HG02763 (cell line): Measurements from ENCODE around the gene OS9.
"Not testable (repeated sequence)": the region's sequence is repeated elsewhere in the genome, so short reads cannot be mapped to it uniquely, and the experiment has no call there.

Experiments used
- ATAC-seq: cut with Tn5 transposase; IDR thresholded peaks from one replicate; pipeline ENCODE4 v1.9.1; 2021; ENCODE audit warnings: mild to moderate bottlenecking, moderate library complexity; ENCODE audit not compliant: unreplicated experiment

OS9 gene, protein sequence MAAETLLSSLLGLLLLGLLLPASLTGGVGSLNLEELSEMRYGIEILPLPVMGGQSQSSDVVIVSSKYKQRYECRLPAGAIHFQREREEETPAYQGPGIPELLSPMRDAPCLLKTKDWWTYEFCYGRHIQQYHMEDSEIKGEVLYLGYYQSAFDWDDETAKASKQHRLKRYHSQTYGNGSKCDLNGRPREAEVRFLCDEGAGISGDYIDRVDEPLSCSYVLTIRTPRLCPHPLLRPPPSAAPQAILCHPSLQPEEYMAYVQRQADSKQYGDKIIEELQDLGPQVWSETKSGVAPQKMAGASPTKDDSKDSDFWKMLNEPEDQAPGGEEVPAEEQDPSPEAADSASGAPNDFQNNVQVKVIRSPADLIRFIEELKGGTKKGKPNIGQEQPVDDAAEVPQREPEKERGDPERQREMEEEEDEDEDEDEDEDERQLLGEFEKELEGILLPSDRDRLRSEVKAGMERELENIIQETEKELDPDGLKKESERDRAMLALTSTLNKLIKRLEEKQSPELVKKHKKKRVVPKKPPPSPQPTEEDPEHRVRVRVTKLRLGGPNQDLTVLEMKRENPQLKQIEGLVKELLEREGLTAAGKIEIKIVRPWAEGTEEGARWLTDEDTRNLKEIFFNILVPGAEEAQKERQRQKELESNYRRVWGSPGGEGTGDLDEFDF

DNA sequence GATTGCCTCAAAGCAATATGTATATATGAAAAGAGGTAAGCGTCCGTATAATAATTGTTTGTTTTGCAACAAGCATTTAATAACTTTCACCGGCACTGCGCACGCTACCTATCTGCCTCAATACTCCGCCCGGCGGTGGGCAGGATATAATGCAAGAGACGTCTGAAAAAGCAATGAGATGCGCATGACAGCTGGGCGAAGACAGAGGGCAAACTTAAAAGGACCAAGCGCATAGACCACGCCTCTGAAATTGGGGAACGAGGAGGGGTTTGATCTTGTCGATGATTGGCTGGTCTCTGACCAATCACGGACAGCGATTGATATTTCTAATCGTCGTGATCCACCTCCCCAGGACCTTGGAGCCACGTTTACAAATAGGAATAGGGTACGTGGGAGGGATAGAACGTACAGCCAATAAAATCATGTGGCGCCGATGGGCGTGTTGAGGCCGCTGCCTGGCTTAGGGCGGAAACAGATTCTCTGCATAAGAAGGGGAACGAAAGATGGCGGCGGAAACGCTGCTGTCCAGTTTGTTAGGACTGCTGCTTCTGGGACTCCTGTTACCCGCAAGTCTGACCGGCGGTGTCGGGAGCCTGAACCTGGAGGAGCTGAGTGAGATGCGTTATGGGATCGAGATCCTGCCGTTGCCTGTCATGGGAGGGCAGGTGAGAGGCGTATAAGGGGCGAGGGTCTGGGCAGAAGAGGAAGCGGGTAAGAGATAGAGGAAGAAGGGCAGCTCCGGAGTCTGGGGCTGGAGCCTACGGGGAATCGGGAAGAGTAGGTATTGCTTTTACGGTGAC lies at the start of gene OS9:
TSS of gene OS9 (plus strand) at position 474 of the 800 bp plus-strand sequence. CDS start at position 504, 30 bp downstream.
- peak; percentile 97 for ATAC-seq

DNA sequence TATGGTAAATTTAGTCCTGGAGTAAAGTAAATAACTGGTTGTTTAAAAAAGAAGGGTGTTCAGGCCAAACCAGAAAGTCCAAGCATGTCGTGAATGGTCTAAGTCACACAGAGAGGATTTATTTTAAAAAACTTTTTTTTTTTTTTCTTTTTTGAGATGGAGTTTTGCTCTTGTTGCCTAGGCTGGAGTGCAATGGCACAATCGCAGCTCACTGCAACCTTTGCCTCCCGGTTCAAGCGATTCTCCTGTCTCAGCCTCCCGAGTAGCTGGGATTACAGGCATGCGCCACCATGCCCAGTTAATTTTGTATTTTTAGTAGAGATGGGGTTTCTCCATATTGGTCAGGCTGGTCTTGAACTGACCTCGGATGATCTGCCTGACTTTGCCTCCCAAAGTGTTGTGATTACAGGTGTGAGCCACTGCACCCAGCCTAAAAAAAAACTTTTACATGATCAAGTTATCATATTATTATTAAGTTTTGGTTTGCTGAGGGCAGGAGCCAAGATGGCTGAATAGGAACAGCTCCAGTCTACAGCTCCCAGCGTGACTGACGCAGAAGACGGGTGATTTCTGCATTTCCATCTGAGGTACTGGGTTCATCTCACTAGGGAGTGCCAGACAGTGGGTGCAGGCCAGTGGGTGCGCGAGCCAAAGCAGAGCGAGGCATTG lies 47.8 kb upstream of the OS9 start:
- ATAC-seq, result not testable (repeated sequence)

DNA sequence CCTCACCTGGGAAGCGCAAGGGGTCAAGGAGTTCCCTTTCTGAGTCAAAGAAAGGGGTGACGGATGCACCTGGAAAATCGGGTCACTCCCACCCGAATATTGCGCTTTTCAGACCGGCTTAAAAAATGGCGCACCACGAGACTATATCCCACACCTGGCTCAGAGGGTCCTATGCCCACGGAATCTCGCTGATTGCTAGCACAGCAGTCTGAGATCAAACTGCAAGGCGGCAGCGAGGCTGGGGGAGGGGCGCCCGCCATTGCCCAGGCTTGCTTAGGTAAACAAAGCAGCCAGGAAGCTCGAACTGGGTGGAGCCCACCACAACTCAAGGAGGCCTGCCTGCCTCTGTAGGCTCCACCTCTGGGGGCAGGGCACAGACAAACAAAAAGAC lies 47.3 kb upstream of the OS9 start:
- not testable (repeated sequence) for ATAC-seq

DNA sequence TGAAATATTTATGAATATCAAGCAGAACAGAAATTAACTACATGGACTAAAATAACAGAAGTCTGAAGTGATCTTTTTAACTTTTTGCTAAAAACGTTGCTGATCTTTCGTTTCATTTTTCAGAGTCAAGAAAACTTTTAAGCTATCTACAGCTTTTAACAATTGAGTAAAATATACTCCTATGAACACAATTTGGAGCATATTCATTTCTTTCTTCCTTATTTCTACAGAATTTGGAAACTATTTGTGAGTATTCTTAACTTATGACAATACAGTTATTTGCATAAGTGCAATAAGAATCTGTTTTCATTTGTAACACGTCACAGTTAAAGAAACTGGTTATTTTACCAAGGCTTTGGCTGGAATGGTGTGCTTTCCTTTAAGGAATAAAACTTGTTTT lies 39.9 kb upstream of the OS9 start:
- no peak for ATAC-seq

DNA sequence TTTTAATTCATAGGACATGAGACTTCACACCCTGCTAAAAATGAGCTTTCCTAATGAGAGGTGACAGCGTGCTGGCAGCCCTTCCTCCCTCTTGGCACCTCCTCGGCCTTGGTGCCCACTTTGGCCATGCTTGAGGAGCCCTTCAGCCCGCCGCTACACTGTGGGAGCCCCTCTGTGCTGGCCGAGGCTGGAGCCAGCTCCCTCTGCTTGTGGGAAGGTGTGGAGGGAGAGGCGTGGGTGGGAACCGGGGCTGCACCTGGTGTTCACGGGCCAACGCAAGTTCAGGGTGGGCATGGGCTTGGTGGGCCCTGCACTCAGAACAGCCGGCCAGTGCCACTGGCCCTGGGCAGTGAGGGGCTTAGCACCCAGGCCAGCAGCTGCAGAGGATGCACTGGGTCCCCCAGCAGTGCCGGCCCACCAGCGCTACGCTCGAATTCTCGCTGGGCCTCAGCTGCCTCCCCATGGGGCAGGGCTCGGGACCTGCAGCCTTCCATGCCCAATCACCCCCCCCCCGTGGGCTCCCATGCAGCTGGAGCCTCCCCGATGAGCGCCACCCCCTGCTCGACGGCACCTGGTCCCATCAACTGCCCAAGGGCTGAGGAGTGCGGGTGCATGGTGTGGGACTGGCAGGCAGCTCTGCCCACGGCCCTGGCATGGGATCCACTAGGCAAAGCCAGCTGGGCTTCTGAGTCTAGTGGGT lies 38.2 kb upstream of the OS9 start:
- ATAC-seq, result no peak

DNA sequence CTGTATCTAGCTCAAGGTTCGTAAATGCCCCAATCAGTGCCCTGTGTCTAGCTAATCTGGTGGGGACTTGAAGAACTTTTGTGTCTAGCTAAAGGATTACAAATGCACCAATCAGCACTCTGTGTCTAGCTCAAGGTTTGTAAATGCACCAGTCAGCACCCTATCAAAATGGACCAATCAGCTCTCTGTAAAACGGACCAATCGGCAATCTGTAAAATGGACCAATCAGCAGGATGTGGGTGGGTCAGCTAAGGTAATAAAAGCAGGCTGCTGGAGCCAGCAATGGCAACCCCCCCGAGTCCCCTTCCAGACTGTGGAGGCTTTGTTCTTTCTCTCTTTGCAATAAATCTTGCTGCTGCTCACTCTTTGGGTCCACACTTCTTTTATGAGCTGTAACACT lies 37.5 kb upstream of the OS9 start:
- ATAC-seq, result not testable (repeated sequence)

DNA sequence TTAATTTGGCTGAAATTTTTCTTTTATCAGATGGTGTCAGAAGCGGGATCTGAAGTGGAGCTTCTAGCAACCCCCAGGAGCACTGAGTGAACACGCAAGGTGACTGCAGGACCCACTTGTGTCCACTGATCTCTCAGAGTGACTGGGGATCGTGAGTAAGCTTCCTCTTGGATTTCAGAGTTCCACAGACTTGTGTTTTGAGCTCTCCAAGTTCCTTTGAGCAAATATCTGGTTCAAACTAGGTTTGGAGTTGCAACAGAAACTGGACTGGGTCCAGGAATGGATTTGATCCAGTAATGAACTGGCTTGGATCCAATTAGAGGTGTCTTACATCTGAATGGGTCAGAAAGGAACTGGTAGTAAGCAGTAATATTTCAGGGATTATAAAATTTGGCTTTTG lies 36.2 kb upstream of the OS9 start:
- no peak for ATAC-seq

DNA sequence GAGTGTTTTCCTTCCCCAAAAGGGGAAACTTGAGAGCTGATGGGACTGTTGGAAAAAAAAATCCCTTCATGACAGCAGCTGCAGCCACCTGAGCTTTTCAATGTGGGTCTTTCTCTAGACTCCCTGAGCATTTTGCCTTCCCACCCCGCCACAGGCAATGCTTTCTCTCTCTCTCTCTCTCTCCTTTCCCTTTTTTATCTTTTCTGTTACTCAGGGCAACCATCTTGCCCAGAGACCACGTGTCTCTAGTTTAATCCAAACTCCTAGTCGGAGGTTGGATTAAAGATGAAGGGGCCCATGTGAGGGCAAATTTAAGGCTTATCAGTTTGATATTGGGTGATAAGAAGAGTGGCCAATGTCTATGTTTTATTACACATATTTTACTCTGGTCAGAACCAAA lies 35.0 kb upstream of the OS9 start:
- ATAC-seq, result no peak

DNA sequence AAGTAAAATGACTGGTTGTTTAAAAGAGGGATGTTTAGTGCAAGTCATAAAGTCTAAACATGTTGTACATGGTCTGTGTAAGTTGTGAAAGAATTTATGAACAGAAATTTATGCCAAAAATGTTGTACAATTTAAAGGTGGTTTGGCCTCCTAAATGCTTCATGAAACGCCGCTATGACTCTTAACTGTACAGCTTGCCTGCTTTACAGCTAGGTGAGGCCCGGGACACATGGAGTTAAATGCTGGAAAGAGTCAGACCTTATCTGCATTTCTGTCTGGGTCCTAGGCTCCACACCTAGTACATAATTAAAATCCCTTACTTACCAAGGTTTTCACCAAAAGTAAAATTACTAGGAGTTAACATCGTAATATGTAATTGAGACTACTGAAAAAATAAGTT lies 32.6 kb upstream of the OS9 start:
- no peak for ATAC-seq

DNA sequence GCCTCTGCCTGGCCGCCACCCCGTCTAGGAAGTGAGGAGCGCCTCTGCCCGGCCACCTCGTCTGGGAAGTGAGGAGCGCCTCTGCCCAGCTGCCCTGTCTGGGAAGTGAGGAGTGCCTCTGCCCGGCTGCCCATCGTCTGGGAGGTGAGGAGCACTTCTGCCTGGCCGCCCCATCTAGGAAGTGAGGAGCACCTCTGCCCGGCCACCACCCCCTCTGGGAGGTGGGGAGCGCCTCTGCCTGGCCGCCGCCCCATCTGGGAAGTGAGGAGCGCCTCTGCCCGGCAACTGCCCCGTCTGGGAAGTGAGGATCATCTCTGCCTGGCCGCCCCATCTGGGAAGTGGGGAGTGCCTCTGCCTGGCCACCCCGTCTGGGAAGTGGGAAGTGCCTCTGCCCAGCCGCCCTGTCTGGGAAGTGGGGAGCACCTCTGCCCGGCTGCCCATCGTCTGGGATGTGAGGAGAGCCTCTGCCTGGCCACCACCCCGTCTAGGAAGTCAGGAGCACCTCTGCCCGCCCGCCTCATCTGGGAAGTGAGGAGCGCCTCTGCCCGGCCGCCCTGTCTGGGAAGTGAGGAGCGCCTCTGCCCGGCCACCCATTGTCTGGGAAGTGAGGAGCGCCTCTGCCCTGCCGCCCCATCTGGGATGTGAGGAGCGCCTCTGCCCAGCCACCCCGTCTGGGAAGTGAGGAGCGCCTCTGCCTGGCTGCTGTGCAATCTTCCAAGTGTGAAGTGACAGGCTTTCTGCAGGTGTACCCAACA lies 28.7 kb upstream of the OS9 start:
- not testable (repeated sequence) for ATAC-seq

DNA sequence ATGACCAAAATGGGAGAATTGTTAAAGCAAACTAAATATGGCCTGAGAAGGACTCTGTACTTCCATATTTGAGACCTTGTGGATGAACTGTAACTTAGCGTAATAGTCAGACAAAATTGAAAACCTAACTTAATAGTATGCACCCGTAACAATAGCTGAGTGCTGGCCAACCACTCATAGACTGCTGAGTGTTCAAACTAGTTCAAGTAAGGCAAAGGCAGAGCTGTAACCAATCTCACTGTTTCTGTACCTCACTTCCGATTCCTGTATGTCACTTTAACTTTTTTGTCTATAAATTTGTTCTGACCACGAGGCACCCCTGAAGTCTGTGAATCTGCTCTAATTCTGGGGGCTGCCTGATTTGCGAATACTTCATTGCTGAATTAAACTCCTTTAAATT lies 27.0 kb upstream of the OS9 start:
- ATAC-seq, result no peak

DNA sequence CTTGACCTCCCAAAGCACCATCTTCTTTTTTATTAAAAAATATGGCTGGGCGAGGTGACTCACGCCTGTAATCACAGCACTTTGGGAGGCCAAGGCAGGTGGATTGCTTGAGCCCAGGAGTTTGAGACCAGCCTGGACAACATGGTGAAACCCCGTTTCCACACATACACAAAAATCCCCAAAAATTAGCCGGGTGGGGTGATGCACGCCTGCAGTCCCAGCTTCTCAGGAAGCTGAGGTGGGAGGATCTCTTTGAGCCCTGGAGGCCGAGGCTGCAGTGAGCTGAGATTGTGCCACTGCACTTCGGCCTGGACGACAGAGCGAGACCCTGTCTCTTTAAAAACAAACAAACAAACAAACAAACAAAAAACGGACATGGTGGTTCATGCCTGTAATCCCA lies 24.2 kb upstream of the OS9 start:
- ATAC-seq, result not testable (repeated sequence)

DNA sequence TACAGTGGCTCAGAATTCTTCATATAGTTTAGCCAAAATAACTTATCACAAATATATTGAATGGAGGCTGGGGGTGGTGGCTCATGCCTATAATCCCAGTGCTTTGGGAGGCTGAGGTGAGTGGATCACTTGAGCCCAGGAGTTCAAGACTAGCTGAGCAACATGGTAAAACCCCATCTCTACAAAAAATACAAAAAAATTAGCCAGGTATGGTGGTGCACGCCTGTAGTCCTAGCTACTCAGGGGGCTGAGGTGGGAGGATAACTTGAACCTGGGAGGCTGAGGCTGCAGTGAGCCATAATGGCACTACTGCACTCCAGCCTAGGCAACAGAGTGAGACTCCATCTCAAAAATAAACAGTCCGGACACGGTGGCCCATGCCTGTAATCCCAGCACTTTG lies 22.1 kb upstream of the OS9 start:
- ATAC-seq, result not testable (repeated sequence)

DNA sequence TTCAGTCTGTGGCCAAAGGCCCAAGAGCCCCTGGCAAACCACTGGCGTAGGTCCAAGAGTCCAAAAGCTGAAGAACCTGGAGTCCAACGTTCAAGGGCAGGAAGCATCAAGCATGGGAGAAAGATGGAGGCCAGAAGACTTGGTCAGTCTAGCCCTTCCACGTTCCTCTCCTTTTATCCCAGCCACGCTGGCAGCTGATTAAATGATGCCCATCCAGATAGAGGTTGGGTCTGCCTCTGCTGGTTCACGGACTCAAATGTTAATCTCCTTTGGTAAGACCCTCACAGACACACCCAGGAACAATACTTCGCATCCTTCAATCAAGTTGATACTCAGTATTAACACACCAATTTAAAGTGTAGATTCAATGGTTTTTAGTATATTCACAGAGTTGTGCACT lies 21.1 kb upstream of the OS9 start:
- no peak for ATAC-seq

DNA sequence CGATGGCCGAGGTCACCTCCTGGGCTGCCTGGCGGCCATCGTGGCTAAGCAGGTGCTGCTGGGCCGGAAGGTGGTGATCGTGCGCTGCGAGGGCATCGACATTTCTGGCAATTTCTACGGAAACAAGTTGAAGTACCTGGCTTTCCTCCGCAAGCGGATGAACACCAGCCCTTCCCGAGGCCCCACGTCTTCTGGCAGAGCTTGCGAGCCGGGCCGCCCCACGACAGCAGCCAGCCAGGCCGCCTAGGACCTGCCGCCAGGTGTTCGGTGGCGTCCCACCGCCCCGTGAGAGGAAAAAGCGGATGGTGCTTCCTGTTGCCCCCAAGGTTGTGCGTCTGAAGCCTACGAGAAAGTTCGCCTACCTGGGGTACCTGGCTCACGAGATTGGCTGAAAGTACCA lies 19.2 kb upstream of the OS9 start:
- no peak for ATAC-seq

DNA sequence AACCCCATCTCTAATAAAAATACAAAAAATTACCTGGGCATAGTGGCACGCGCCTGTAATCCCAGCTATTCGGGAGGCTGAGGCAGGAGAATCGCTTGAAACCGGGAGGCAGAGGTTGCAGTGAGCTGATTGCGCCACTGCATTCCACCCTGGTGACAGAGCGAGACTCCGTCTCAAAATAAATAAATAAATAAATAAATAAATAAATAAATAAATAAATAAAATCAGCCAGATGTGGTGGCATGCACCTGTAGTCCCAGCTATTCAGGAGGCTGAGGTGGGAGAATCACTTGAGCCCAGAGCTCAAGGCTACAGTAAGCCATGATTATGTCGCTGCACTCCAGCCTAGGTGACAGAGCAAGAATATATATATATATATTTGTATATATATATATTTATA lies 16.0 kb upstream of the OS9 start:
- not testable (repeated sequence) for ATAC-seq

DNA sequence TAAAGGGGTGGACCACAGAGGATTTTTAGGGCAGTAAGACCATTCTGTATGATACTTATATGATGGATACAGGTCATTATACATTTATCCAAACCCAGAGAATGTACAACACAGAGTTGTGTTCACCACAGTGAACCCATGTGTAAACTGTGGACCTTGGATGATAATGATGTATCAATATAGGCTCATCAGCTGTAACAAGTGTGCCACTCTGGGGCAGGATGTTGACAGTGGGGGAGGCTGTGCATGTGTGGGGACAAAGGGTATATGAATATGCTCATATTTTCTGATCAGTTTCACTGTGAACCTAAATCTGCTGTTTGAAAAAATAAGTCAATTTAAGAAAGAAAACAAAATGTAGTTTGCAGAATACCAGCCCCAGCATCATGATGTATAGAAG lies 14.2 kb upstream of the OS9 start:
- ATAC-seq, result no peak

DNA sequence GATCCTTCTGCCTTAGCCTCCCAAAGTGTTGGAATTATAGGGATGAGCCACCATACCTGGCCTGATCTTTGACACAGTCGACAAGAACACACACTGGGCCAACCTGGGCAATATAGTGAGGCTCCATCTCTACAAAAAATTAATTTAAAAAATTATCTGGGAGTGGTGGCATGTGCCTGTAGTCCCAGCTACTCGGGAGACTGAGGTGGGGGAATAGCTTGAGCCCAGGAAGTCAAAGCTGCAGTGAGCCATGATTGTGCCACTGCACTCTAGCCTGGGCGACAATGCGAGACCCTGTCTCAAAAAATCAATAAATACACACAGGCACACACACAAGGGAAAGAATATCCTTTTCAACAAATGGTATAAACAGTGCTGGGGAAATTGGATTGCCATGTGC lies 6.1 kb upstream of the OS9 start:
- no peak for ATAC-seq

DNA sequence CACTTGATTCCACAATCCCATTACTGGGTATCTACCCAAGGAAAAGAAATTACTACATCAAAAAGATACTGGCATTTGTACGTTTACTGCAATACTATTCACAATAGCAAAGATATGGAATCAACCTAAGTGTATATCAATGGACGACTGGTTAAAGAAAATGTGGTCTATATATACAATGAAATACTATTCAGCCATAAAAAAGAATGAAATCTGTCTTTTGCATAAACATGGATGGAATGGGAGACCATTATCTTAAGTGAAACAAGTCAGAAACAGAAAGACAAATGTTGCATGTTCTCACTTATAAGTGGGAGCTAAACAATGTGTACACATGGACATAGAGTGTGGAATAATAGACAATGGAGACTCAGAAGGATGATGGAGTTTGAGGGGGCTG lies 5.0 kb upstream of the OS9 start:
- no peak for ATAC-seq

DNA sequence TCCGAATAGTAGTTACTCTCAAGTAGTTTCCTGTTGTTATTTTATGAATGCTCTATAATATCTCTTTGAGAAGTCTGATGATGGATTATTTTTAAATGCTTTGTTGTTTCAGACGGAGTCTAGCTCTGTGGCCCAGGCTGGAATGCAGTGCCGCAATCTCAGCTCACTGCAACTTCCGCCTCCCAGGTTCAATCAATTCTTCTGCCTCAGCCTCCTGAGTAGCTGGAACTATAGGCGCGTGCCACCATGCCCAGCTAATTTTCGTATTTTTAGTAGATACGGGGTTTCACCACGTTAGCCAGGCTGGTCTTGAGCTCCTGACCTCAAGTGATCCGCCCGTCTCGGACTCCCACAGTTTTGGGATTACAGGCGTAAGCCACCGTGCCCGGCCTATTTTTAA lies 1.4 kb upstream of the OS9 start:
- no peak for ATAC-seq
